NCI-H748 (cell line): ENCODE results near the gene SLC2A4RG.
A peak's percentile ranks its signal among the peaks of the same experiment; 100 is the strongest.

Experiments
- DNase-seq: peaks from one replicate; lab custom pipeline; 2025; ENCODE audit not compliant: unreplicated experiment; lab: John Stamatoyannopoulos, UW

The SLC2A4RG gene

DNA sequence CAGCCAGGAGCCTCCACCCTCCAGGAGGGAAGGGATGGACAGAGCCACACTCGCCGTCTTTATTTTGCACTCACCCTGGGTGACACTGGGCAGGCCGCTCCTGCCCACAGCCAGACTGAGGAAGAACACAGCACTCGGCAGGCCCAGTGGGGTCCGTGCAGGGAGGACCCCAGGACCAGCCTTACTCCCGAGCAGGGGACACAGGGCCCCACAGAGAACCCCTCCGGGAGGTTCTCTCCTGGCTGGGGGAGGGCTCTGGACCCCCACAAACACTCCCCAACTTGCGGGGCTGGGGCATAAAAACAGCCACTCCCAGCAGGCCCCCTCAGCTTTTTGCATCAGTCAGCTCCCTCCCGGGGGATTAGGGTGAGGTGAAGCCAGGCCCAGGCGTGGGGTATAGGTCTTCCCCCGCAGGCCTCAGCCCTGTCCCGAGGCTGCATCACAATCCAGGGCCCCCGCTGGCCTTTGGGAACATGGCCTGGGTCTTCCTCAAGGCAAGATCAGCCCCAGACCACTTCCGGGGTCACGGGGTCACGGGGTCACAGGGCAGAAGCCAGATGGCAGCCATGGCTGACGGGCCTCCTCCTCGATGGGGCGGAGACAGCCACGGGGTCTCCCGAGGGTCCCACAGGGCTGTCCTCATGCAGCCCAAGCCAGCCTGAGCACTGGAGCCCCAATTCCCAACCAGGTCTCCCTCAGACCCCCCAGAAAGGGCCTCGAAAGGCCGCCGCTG is 39.9 kb upstream of the SLC2A4RG start:
- DNase-seq = no peak

DNA sequence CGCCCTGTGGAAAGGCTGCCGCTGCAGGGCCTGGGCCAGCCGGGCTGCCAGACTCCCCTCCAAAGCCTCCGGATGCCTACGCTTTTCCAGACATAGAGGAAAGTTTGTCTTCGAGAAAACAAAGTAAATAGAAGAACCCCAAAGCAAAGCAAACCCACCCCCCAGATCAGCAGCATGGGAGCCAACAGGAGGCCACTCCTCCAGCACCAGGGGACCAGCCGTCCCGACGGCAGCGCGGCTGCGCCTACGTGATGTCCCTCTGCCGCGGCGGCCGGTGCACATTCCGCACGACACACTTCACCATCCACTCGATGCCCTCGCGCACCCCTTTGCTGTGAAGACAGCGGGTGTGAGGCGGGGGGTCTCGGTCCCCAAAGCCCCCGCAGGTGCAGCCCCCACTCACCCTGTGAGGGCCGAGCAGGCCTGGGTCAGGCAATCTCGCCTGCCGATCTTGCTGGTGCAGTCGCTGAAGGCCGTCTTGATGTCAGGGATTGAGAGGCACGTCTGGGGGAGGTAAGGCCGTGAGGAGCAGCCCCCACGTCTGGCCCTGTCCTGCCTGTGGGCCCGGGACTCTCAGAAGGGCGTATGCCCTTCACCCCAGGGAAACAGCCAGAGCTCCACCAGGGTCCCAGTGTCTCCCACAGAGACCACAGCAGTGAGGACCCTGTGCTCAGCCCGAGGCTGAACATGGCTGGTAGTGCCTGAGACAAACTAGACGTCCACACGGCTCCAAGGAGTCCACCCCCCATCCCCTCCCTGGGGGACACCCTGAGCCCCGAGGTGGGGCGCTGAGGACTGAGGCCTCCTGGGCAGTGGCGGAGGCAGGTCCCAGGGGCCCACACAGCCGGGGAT is 39.2 kb upstream of the SLC2A4RG start:
- DNase-seq = no peak

DNA sequence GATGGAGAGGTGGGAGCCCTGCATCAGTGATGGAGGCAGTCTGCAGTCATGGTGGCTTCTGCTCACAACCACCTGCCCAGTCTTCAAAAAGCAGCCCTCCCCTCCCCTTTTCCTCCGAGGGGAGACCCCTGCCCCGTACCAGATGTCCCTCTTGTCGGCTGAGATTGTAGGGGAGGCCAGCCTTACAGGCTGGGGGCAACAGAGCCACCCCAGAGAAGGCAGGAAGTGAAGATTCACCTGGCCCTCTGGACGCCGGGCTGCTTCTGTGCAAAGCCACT is 38.6 kb upstream of the SLC2A4RG start:
- DNase-seq = no peak

DNA sequence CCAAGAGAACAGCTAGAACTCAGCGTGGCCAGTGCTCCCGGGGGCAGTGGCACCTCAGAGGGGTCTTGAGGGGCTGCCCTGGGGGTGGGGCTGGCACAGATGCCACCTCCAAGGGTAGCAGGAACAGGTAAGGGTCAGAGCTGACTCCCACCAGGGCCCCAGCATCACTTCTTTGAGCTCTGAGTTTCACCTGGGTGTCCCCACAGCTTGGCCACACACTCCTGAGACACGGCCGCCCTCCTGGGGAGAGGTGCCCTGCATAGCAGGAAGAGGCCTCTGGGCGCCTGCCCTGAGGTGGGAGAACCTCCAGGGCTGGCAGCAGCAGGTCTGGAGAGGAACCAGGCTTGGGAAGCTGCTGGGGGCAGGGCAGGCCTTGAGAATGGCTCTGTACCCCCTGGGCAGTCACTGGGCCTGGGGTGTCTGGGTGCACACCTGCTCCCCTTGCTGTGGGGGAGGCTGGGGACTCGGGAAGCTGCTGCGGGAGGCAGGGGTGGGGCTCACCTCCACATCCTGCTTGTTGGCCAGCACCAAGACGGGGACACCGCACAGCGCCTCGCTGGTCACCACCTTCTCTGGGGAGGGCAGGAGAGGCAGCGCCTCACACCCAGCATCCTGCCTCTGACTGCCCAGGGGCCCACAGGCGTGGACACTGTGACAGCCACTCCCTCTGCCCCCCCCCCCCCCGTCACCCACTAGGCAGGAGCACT is 38.1 kb upstream of the SLC2A4RG start:
- no peak for DNase-seq

DNA sequence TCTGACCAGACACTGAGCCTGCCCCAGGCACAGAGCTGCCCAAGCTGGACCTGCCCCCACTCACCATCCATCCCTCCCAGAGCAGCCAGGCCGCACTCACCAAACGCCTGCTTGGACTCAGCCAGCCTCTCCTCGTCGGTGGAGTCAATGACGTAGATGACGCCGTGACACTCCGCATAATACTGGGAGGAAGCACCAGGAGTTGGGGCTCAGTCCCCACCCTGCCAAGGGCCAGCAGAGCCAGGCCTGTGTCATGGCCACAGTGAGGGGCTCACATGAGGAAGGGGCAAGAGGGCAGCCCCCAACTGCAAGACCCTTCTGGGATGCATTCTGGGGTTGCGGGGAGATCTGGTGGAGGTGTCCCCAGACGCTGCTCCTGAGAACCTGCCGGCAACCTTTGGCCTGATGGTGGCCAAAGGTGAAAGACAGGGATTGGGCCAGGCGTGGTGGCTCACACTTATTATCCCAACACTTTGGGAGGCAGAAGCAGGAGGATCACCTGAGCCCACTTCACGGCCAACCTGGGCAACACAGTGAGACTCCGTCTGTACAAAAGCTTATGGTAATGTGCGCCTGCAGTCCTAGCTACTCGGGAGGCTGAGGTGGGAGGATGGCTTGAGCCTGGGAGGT is 37.4 kb upstream of the SLC2A4RG start:
- DNase-seq = no peak

DNA sequence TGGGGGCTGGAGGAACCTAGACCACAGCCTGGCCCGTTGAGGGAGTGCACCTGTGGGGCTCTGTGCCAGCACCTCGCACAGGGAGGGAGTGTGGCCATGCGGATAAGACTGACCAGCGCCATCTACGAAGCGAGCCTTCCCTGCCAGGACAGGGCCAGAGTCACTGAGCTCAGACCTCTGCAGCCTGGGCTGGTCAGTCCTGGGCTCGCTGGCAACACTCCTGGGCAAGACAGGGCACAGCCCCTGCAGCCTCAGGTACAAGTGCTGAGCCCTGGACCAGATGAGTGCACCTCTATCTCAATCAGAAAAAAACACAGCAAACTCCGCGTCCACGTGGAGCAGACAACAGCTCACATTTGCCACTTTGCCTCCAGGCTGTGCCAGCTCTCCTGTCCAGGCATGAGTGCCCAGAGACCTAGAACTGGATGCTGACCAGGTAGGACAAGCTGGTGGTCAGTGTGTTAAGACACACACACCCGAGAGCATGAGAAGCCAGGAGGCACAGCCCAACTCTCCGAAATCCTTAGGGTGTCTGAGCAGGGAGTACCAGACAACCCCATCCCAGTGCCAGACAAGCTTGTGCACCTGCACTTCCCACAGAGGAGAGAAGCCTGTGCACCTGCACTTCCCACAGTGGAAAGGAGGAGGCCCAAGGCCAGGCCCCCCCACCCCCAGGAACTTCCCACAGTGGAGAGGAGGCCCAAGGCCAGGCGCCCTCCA is 36.7 kb upstream of the SLC2A4RG start:
- DNase-seq = no peak

DNA sequence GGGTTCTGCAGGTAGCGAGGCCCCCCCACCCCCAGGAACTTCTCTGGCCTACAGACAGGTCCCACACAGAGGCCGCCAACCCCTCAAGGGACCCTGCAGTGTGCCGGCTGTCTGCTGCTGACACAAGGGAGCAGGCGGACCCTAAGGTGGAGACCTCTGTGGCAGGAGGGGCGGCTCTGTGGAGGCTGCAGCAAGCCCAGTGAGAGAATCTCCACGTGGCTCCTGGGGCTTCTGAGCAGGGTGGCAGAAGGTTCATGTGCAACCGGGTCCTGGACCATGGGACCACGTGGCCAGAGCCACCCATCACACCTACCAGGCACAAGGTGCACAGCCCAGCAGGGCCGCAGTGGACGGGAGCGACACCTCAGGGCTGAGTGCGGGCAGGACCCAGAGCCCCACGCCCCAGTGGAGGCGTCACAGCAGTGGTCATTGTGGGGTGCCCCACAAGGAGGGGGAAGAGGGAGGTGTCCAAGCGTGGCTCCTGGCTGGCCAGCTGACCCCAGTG is 36.1 kb upstream of the SLC2A4RG start:
- DNase-seq = no peak

DNA sequence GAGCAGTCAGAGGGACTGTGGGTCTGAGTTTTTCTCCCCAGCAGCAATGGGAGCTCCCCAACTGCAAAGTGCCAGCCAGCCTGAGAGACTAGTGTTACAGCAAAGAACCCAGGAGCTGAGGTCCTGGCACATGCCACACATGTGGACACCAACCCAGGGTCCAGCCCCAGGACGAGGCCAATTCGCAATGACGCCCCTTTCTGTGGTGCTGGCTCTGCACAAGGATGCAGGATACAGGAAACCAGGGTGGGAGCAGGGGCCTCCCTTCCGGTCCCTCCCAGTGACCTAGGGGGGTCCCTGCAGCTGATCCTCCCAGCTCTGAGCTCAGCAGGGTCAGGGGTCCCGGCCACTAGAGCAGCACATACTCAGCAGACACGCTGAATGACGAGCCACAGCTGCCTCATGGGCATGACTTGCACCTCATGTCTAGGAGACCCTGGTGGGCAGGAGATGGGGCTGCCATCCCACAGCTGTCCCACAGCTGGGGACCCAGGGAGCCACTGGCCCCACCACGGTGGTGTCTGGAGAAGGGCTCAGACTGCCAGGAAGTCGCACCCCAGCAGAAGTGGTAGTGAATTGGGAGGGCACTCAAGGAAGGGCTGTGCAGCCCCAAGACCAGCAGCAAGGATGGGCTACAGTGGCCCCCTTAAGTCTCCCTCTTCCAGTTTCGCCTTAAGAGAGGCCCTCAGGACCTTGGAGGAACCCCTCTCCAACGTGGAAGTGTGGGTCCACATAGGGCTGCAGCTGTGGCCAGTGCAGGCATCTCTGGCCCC is 35.4 kb upstream of the SLC2A4RG start:
- no peak for DNase-seq

DNA sequence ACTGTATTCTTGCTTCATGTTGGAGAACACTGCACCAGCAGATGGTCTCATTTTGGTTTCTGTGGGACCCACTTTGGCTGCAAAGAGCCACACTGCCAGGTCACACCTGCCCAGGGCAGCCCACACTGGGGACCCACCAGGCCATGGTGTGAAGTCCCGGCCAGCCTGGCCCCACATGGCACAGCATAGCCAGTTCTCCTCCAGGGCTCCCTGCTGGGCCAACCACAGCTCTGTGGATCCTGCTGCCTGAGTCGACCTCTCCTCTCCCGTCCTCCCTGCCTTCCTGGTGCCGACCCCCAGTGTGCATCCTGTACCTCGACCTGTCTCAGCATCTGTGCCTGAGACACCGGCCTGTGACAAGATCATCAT is 34.8 kb upstream of the SLC2A4RG start:
- DNase-seq = no peak

DNA sequence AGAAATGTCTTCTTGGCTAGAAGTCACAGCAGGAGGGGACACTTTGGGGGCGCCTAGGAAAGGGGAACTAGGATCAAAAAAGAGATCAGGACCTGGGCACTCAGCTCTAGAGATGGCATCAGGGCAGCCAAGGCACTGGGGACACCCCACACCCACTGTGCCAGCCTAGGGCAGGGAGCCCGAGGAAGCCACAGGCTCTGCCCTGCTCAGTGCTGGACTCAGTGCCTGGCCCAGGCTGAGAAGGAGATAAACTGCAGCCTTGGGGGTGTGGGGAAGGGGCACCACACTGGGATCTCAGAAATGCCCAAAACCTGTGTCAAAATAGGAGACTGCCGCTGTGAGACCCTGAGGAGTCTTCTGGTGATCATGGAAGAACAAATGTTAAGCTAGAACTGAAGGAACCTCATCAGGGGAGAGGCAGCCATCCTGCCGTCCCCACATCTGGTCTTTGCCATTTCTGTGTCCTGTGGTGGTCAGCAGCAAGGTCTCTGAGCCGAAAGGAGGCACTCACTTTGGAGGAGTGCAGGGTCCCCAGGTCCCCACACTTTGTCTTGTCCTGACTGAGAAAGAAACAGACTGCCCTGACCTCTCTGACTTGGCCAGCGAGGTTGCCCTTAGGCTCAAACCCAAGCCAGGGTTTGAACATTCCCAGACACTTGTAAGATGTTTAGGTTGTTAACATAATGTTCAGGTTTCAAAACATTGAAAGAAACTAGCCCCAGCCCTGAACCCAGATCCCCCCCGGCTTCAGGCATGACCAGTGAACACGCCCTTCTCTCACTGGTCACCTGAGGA is 34.1 kb upstream of the SLC2A4RG start:
- no peak for DNase-seq

DNA sequence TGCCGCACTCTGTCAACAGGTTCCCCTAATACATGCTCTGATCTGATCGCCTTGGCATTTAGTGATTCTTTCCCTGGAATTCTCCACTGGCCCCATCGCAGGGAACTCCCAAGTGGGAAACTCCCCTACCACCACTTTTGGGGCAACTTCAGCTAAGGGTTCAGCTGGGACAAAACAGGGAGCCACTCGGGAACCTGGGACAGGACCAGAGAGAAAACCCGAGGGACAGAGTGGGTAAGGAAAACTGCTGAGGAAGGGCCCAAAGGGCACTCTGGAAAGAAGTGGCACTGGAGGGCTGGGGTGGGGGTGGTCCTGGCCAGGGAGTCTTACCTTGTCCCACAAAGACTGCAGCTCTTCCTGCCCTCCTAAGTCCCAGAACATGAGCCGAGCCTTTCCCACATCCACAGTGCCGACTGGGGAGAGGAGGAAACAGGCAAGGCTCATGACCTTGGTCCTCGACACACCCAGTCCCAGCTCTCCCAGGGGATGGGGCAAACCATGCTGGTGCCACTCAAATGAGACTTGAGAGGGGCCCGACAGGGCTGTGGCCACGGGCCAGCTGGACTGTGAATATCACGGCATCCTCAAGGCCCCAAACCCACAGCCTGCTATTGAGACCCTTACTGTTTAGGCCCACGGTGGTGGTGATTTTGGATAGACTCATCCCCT is 33.4 kb upstream of the SLC2A4RG start:
- no peak for DNase-seq

DNA sequence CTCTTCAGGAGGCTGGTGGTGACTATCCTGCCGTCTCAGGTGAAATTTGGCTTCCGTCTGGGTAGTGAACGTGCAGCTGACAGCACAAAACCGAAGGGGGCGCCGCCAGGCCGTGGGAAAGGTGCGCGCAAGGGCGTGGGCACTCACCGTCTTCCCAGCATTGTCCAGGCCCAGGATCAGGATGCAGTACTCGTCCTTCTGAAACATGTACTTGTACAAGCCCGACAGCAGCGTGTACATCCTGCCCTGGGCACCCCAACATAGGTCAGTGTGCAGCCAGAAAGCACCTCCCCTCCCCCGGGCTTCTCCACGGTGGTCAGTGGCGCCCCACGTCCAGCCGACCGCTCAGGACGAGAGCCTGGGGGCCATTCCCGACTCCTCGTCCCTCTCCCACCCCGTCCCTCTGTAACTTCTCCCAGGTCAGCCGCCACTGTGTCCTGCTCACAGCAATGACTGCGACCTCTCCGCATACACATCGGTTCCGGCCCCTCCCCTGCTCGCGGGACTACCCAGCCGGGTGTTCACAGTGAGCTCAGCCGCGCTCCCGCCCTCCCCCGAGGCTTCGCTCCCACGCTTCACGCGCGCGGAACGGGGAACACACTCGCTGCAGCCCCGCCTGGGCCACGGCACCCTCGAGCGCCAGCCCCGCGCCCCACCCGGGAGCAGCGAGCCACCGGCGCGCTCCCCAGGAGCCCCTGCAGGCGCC is 32.6 kb upstream of the SLC2A4RG start:
- peak; percentile 40 for DNase-seq

DNA sequence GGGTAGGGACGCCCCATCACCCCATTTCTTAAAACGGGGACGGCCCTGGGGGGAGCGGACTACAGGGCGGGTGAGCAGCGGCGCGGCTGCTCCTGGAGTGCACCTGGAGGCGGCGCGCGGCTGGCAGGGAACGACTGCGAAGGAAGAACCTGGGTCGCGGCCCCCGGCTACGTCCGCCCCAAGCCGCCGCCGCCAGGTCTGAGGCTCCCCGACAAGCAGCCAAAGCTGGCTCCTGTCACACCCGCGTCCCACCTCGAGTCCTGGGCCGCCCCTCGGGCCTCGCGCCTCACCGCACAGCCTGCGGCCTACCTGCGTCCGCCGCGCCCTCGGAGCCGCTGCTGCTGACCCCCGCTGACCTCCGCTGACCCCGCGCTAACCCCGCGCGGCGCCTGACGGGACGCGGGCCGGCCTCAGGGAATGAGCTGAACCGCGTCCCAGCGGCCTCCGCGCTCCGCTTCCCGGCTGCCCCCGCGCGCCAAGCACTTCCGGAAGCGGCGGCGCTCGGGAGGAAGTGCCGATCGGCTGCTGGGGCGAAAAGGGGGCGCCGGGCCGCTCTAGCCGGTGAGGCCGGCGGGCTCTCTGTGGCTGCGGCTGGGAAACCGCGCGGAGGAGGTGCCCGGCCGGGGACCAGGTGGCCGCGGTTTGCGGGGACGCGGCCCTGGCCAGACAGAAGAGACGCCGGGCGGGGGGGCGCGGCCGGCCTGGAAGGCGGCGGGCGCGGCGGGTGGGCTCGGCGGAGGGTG is 31.8 kb upstream of the SLC2A4RG start, which contains the start of the genes ARFRP1 and ZGPAT:
TSS of gene ARFRP1 (minus strand) at position 419 of the 743 bp plus-strand sequence. CDS start 885 bp downstream, outside the sequence.
TSS of gene ZGPAT (plus strand) at position 482 of the 743 bp plus-strand sequence. CDS start 542 bp downstream, outside the sequence.
- peak; percentile 84 for DNase-seq

DNA sequence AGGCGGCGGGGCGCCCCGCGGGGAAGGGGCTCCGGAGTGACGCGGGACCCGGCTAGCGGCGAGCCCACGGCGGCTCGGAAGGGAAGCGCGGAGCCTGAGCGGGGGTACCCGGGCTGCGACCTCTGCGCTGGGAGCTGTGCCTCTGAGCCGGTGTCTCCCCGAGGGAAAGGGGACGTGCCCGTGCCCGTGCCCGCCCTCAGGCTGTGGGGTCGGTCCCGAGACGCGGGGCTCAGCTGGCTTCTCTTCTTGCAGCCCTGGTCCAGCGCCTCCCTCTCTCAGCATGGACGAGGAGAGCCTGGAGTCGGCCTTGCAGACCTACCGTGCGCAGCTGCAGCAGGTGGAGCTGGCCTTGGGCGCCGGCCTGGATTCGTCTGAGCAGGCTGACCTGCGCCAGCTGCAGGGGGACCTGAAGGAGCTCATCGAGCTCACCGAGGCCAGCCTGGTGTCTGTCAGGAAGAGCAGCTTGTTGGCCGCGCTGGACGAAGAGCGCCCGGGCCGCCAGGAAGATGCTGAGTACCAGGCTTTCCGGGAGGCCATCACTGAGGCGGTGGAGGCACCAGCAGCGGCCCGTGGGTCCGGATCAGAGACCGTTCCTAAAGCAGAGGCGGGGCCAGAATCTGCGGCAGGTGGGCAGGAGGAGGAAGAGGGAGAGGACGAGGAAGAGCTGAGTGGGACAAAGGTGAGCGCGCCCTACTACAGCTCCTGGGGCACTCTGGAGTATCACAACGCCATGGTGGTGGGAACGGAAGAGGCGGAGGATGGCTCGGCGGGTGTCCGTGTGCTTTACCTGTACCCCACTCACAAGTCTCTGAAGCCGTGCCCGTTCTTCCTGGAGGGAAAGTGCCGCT is 31.1 kb upstream of the SLC2A4RG start:
- DNase-seq = peak; percentile 14

DNA sequence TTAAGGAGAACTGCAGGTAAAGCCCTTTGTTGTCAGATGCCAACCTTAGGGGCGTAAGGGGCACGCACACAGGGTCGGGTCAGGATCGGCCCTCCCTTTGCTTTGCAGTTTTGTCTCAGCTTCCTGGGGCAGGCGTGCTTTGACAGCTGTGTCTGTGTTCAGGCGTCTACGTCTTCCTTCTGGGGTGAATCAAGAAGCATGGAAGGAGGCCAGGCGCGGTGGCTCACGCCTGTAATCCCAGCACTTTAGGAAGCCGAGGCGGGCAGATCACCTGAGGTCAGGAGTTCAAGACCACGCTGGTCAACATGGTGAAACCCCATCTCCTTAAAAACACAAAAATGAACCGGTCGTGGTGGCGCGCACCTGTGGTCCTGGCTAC is 30.4 kb upstream of the SLC2A4RG start:
- DNase-seq = no peak

DNA sequence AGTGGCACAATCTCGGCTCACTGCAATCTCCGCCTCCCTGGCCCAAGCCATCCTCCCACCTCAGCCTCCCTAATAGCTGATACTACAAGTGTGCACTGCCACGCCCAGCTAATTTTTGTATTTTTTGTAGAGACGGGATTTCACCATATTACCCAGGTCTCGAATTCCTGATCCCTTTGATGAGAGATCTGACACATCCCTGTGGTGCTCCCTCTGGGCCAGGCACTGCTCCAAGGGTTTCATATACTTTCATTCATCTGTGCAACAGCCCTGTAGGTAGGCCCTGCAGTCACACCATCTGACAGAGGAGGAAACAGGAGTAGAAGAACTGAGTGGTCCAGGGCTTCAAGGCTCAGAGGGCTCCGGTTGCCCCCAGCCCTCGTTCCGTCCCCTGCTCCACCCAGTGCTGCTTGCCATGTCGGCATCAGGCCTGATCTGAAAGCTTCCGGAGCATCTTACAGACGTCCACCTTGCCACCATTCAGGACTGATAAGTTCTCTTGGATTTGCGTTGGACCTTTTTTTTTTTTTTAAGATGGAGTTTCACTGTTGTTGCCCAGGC is 28.4 kb upstream of the SLC2A4RG start:
- DNase-seq = no peak
